Activated B cell treated with CpG ODN at 0.5 μM for 24 hours (primary cell): ENCODE data around the gene AGAP1. TPM values are rescaled to one million over a fixed set of nuclear protein-coding genes. Genes with fewer than 3 reads are reported as not detected.

ENCODE experiments used
- ATAC-seq: fragments of 200-7000 bp; cut with Tn5 transposase; one replicate; pipeline ENCODE4 v1.10.0; 2021; ENCODE audit warnings: low read depth, mild to moderate bottlenecking, moderate library complexity
- CTCF ChIA-PET: fragments of 350-600 bp; sonication (Branson Sonifier 250); formaldehyde crosslinking; loops from one replicate; lab custom pipeline; 2021; ENCODE audit warnings: antibody characterized with exemption; lab: Charles Lee
- POLR2A ChIA-PET: fragments of 350-600 bp; sonication (Branson Sonifier 250); formaldehyde crosslinking; loops from one replicate; lab custom pipeline; 2021; ENCODE audit warnings: antibody characterized with exemption; lab: Charles Lee
- DNase-seq: peaks from one replicate; pipeline ENCODE4 v3.0.0; 2022
- H3K27ac Mint-ChIP-seq: one replicate; pipeline ENCODE4 v1.8.0; 2020; ENCODE audit warnings: mixed read lengths
- H3K27me3 Mint-ChIP-seq: one replicate; pipeline ENCODE4 v1.8.0; 2021; ENCODE audit warnings: mixed read lengths
- H3K36me3 Mint-ChIP-seq: one replicate; pipeline ENCODE4 v1.8.0; 2021; ENCODE audit warnings: low read depth, mixed read lengths
- H3K4me1 Mint-ChIP-seq: one replicate; pipeline ENCODE4 v1.8.0; 2021; ENCODE audit warnings: mixed read lengths
- H3K4me3 Mint-ChIP-seq: one replicate; pipeline ENCODE4 v1.8.0; 2020; ENCODE audit warnings: mild to moderate bottlenecking, mixed read lengths
- H3K9me3 Mint-ChIP-seq: one replicate; pipeline ENCODE4 v1.8.0; 2020; ENCODE audit warnings: mixed read lengths
- CTCF ChIP-seq: fragments of 200-600 bp; IDR thresholded peaks from one replicate; pipeline ENCODE4 v1.8.0; 2022; ENCODE audit warnings: antibody characterized with exemption, mild to moderate bottlenecking
- intact Hi-C: fragments of 100-400 bp; cut with micrococcal nuclease; formaldehyde crosslinking; loops from one replicate; pipeline ENCODE4 v1.15.1; 2024
- total RNA-seq: library from RNA; stranded (reverse); gene quantifications from 2 replicates; pipeline ENCODE4 v1.2.3, GENCODE V29; 2022

Gene AGAP1
- total RNA-seq, 1 donor from 2014 or later: not detected

- ChIA-PET POLR2A (no interaction called here), CTCF (no interaction called here)
- Mint-ChIP-seq H3K36me3 (no peaks in the 10 kb centered on the region), H3K9me3 (no peaks in the 10 kb centered on the region), H3K27me3 (peaks cover 14% of the 10 kb centered on the region), H3K4me1 (no peaks in the 10 kb centered on the region), H3K4me3 (no peak overlapping the region), H3K27ac (no peak overlapping the region)
- ATAC-seq: no peak
- no peak for DNase-seq
- TF ChIP-seq CTCF: no peak
- intact Hi-C loops: no loop called here
Observed at GRCh38 chr2:235647264-235647663, 153.4 kb downstream of the AGAP1 start.

DNA sequence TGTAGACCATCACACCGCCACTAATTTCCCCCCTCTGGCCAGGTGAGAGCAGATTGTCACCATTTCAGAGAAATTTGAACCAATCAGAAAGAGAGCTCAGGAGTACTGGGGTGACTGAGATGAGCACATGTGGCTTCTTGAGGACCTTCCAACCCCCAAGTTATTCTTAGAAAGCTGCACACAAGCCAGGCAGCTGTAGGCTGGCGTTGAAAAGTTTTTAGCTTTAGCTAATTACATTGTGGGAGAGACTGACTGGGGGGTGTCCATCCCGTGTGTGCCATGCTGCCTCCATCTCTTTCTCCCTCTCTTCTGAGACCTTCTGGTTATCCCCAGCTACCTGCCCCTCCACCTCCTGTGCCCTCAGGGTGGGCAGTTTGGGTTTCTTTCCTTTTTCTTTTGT is 154.0 kb downstream of the AGAP1 start:
- Mint-ChIP-seq H3K4me3 (no peak overlapping the region), H3K4me1 (no peaks in the 10 kb centered on the region), H3K27me3 (peaks cover 8% of the 10 kb centered on the region), H3K36me3 (no peaks in the 10 kb centered on the region), H3K9me3 (no peaks in the 10 kb centered on the region), H3K27ac (no peak overlapping the region)
- no peak for DNase-seq
- ATAC-seq: no peak
- ChIA-PET CTCF (no interaction called here), POLR2A (no interaction called here)
- TF ChIP-seq CTCF: no peak
- intact Hi-C loops: no loop called here

DNA sequence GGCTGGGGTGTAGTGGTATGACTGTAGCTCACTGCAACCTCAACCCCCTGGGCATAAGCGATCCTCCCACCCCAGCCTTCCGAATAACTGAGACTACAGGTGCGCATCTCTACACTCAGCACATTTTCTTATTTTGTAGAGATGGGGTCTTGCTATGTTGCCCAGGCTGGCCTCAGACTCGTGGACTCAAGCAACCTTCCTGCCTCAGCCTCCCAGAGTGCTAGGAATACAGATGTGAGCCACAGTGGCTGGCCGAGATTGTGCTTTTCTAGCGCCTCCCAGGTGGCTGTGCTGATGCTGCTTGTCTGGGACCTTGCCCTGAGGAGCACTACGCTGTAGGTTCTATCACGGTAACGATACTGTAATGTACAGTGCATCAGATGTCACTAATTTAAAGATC is 155.6 kb downstream of the AGAP1 start:
- ChIA-PET POLR2A (no interaction called here), CTCF (no interaction called here)
- ATAC-seq: no peak
- H3K36me3 Mint-ChIP-seq: no peaks in the 10 kb centered on the region
- no peaks in the 10 kb centered on the region for H3K9me3 Mint-ChIP-seq
- TF ChIP-seq CTCF: no peak
- H3K4me1 Mint-ChIP-seq: no peaks in the 10 kb centered on the region
- intact Hi-C loops: no loop called here
- H3K27ac Mint-ChIP-seq: no peak overlapping the region
- H3K4me3 Mint-ChIP-seq: no peak overlapping the region
- peaks cover 3% of the 10 kb centered on the region for H3K27me3 Mint-ChIP-seq
- no peak for DNase-seq

DNA sequence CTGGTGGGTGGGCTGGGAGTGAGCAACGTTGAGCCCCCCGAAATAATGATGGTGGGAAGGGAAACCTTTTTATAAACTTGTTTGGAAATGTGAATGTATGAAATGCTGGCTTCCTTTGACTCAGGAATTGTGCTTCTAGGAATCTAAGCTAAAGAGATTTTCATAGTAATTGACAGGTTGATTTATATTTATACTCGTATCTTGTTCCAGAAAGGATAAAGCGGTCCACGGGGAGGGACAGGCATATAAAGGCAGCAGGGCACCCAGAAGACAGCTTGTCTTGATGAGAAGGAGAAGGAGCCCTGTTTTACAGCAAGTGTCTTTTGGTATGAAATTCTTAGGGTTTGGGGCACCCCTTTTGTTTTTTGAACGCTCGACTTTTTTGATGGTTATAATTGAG is 157.8 kb downstream of the AGAP1 start:
- Mint-ChIP-seq H3K27ac (no peak overlapping the region), H3K27me3 (peaks cover 6% of the 10 kb centered on the region), H3K36me3 (no peaks in the 10 kb centered on the region), H3K4me1 (no peaks in the 10 kb centered on the region), H3K4me3 (no peak overlapping the region), H3K9me3 (no peaks in the 10 kb centered on the region)
- ATAC-seq: no peak
- DNase-seq: no peak
- no peak for TF ChIP-seq CTCF
- ChIA-PET POLR2A (no interaction called here), CTCF (no interaction called here)
- intact Hi-C loops: no loop called here

DNA sequence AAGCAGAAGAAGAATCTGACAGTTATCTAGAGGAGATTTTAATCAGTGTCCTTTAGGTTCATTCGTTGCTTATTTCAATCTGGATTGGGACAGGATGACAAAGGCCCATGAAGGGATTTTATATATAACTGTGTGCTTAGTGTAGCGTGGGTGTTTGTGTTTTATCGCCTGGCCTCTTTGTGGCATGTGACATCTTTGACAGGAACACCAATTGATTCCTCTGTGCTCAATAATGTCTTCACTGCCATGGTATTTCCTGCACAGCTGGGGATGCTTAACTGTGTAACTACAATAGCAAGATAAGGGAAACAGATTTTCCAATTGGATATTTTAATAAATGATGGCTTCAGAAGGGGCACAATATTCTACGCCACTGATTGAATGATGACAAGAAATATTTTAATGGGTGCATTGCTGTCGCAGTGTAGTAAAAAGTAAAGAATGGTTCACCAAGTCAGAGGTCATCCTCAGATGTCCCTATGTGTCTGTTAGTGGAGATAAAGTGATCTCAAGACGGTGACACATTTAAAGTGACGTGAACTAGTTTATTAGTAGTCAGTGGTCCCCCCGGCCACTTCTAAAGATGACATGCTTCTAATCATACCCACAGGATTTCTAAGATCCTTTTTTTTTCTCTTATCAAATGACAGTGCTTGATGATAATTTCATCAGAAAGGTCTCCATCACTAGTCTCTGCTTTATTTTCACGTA is 160.4 kb downstream of the AGAP1 start:
- H3K4me3 Mint-ChIP-seq: no peak overlapping the region
- DNase-seq (no peak), ATAC-seq (no peak)
- H3K4me1 Mint-ChIP-seq: no peaks in the 10 kb centered on the region
- peaks cover 19% of the 10 kb centered on the region for H3K27me3 Mint-ChIP-seq
- POLR2A ChIA-PET: no interaction called here
- intact Hi-C loops: no loop called here
- CTCF ChIA-PET: no interaction called here
- no peaks in the 10 kb centered on the region for H3K9me3 Mint-ChIP-seq
- H3K36me3 Mint-ChIP-seq: no peaks in the 10 kb centered on the region
- no peak overlapping the region for H3K27ac Mint-ChIP-seq
- no peak for TF ChIP-seq CTCF
